A204.1 (cell line): ENCODE results near the gene PPP4C.
A peak's percentile ranks its signal among the peaks of the same experiment; 100 is the strongest.
"Not testable (repeated sequence)": the region's sequence is repeated elsewhere in the genome, so short reads cannot be mapped to it uniquely, and the experiment has no call there.

Experiments used
- FAIRE-seq: peaks from 2 replicates; lab custom pipeline; 2012; peaks lifted over from hg19 to GRCh38; lab: Jason Lieb, UNC

PPP4C gene

GRCh38 chr16:30075503-30076275, at the start of gene PPP4C:
Gene PPP4C, plus strand, starts transcription at chr16:30075994. Its CDS starts 384 bp downstream, at chr16:30076378.
- no peak for FAIRE-seq

- FAIRE-seq: no peak
Observed at GRCh38 chr16:30026449-30026848, 49.3 kb upstream of the PPP4C start.

- no peak for FAIRE-seq
Observed at GRCh38 chr16:30027588-30028437, 48.0 kb upstream of the PPP4C start.

GRCh38 chr16:30028438-30029076, 47.2 kb upstream of the PPP4C start:
- no peak for FAIRE-seq

- no peak for FAIRE-seq
Observed at GRCh38 chr16:30030011-30030685, 45.6 kb upstream of the PPP4C start.

- no peak for FAIRE-seq
Observed at GRCh38 chr16:30030841-30031413, 44.9 kb upstream of the PPP4C start, which contains the start of gene TLCD3B. Gene TLCD3B, minus strand, starts transcription at chr16:30031271. Its CDS starts 744 bp downstream, at chr16:30030527.

- FAIRE-seq: no peak
Observed at GRCh38 chr16:30031477-30031918, 44.3 kb upstream of the PPP4C start.

GRCh38 chr16:30032083-30032819, 43.5 kb upstream of the PPP4C start:
- FAIRE-seq: no peak

GRCh38 chr16:30033270-30033669, 42.5 kb upstream of the PPP4C start:
- FAIRE-seq: no peak

GRCh38 chr16:30040221-30040620, 35.6 kb upstream of the PPP4C start:
- no peak for FAIRE-seq

- not testable (repeated sequence) for FAIRE-seq
Observed at GRCh38 chr16:30040690-30041089, 35.1 kb upstream of the PPP4C start.

GRCh38 chr16:30041841-30042240, 34.0 kb upstream of the PPP4C start:
- FAIRE-seq: peak; percentile 96

- FAIRE-seq: no peak
Observed at GRCh38 chr16:30046178-30046577, 29.6 kb upstream of the PPP4C start.

- no peak for FAIRE-seq
Observed at GRCh38 chr16:30046588-30046987, 29.2 kb upstream of the PPP4C start.

- FAIRE-seq: no peak
Observed at GRCh38 chr16:30049871-30050270, 25.9 kb upstream of the PPP4C start.

GRCh38 chr16:30051518-30051917, 24.3 kb upstream of the PPP4C start:
- no peak for FAIRE-seq

- no peak for FAIRE-seq
Observed at GRCh38 chr16:30052671-30053372, 23.0 kb upstream of the PPP4C start.

GRCh38 chr16:30053376-30054015, 22.3 kb upstream of the PPP4C start:
- FAIRE-seq: no peak

GRCh38 chr16:30054451-30054850, 21.3 kb upstream of the PPP4C start:
- FAIRE-seq: no peak
